GM23338 (cell line): ENCODE measurements around the gene STARD8.

ENCODE experiments used
- CREB1 ChIP-seq: fragments of 250-450 bp; sonication (Bioruptor Pico); IDR thresholded peaks from 2 replicates; pipeline ENCODE4 v1.5.0; 2020; ENCODE audit warnings: low read depth, mild to moderate bottlenecking, moderate library complexity
- POLR2AphosphoS5 ChIP-seq: IDR thresholded peaks from 2 replicates; pipeline ENCODE4 v1.6.1; 2016; ENCODE audit warnings: antibody characterized with exemption, low read depth
- TF ChIP-seq, protein P1 (sequence below), 2 experiments: fragments of 200-600 bp in 1 of 2; sonication (generic) in 1 of 2; conservative IDR thresholded peaks; 2 replicates each; pipeline versions ENCODE4 v1.5.1 to v1.6.1; 2016 to 2017; ENCODE audit warnings: antibody characterized with exemption in 2 of 2, low read depth in 2 of 2, mild to moderate bottlenecking in 2 of 2, moderate library complexity in 1 of 2

GRCh38 chrX:68648960-68649359 is 1.5 kb downstream of the STARD8 start:
- TF ChIP-seq, protein P1, sequence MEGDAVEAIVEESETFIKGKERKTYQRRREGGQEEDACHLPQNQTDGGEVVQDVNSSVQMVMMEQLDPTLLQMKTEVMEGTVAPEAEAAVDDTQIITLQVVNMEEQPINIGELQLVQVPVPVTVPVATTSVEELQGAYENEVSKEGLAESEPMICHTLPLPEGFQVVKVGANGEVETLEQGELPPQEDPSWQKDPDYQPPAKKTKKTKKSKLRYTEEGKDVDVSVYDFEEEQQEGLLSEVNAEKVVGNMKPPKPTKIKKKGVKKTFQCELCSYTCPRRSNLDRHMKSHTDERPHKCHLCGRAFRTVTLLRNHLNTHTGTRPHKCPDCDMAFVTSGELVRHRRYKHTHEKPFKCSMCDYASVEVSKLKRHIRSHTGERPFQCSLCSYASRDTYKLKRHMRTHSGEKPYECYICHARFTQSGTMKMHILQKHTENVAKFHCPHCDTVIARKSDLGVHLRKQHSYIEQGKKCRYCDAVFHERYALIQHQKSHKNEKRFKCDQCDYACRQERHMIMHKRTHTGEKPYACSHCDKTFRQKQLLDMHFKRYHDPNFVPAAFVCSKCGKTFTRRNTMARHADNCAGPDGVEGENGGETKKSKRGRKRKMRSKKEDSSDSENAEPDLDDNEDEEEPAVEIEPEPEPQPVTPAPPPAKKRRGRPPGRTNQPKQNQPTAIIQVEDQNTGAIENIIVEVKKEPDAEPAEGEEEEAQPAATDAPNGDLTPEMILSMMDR (conservative IDR thresholded peaks at IDR 0.05; ENCODE audit: low read depth in 2 of 2) = no peak
- TF ChIP-seq CREB1 (CRISPR knock-in tag) (no peak), POLR2AphosphoS5 (no peak)
